ENCODE data around the gene NDUFB3. TPM values are rescaled to one million over a fixed set of nuclear protein-coding genes. Genes with fewer than 3 reads are reported as not detected.
"Not testable (repeated sequence)": the region's sequence is repeated elsewhere in the genome, so short reads cannot be mapped to it uniquely, and the experiment has no call there.

Gene NDUFB3
- total RNA-seq, result 10.2 TPM

GRCh38 chr2:201071479-201072200, at the start of gene NDUFB3, which contains the start of gene HYCC2:
Gene NDUFB3 (plus strand): TSS chr2:201072001. CDS start chr2:201078883, 6,882 bp downstream.
Gene HYCC2 (minus strand): TSS chr2:201071671. CDS start chr2:201024009, 47,662 bp downstream.
- DNase-seq (ENCODE audit: low read depth in 2 of 3, low spot score in 2 of 3), result peak; percentile 91 to 96 (median 94)

DNA sequence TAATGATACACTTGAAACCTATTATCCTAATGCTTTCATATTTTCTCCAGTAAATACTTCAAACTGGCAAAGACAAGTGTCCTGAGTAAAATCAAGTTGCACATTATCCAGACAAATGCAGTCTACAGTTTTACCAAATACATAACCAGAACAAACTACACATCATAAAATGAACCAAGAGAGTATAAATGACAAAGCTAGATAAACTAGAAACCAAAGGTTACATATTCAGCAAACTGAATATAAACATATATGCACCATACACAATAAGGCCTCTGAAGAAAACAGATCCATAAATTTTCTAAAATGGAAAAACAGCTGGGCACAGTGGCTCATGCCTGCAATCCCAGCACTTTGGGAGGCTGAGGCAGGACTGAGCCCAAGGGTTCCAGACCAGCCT, 47.3 kb upstream of the NDUFB3 start:
- DNase-seq (ENCODE audit: low read depth in 2 of 3, low spot score in 2 of 3), result no peak

DNA sequence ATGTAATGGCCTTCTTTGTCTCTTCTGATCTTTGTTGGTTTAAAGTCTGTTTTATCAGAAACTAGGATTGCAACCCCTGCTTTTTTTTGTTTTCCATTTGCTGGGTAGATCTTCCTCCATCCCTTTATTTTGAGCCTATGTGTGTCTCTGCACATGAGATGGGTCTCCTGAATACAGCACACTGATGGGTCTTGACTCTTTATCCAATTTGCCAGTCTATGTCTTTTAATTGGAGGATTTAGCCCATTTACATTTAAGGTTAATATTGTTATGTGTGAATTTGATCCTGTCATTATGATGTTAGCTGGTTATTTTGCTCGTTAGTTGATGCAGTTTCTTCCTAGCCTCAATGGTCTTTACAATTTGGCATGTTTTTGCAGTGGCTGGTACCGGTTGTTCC, 37.4 kb upstream of the NDUFB3 start:
- not testable (repeated sequence) for DNase-seq (ENCODE audit: low read depth in 2 of 3, low spot score in 2 of 3)

- DNase-seq (ENCODE audit: low read depth in 2 of 3, low spot score in 2 of 3), result not testable (repeated sequence)
These were observed 33.4 kb upstream of the NDUFB3 start for GRCh38 chr2:201038361-201038760.

DNA sequence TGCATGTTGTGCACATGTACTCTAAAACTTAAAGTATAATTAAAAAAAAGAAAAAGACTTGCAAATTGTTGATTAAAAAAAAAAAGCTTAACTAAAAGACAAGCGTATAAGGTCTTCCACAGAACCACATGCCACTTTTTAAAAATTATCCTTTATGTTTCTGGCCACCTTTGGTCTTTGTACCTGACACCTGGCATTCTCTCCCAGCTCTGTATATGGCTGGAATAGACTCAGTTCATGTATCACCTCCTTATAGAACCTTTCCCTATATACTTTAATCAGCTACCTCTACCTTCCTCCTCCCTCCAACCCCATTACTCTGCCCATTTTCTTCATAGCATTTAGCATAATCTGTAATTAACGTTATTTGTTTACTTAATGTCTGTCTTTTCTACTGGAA, 32.9 kb upstream of the NDUFB3 start:
- no peak for DNase-seq (ENCODE audit: low read depth in 2 of 3, low spot score in 2 of 3)

- no peak for DNase-seq (ENCODE audit: low read depth in 2 of 3, low spot score in 2 of 3)
These were observed 30.8 kb upstream of the NDUFB3 start for GRCh38 chr2:201040867-201041628.

DNA sequence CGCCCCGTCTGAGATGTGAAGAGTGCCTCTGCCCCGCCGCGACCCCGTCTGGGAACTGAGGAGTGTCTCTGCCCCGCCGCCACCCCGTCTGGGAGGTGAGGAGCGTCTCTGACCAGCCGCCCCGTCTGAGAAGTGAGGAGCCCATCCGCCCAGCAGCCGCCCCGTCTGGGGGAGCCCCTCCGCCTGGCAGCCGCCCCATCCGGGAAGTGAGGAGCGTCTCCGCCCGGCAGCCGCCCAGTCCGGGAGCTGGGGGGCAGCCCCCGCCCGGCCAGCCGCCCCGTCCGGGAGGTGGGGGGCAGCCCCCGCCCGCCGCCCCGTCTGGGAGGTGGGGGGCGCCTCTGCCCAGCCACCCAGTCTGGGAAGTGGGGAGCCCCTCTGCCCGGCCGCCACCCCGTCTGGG, 29.4 kb upstream of the NDUFB3 start:
- not testable (repeated sequence) for DNase-seq (ENCODE audit: low read depth in 2 of 3, low spot score in 2 of 3)

GRCh38 chr2:201043050-201043449, 28.8 kb upstream of the NDUFB3 start:
- DNase-seq (ENCODE audit: low read depth in 2 of 3, low spot score in 2 of 3), result not testable (repeated sequence)

DNA sequence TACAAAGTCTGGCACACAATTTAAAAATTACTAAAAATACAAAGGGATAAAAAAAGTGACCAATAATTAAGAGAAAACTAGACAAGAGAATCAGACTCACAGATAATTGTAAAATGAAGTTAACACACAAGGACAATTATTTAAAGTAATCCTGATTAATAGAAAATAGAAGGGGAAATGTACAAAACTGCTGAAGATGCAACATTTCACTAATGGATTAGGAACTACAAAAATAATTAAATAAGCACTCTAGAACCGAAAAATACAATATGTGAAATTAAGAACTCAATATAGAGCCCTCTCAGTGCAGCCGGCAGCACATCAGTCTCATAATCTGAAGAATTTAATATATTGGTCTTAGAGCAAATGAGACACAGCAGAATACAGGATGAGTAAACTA, 24.9 kb upstream of the NDUFB3 start:
- no peak for DNase-seq (ENCODE audit: low read depth in 2 of 3, low spot score in 2 of 3)

GRCh38 chr2:201049455-201049854, 22.3 kb upstream of the NDUFB3 start:
- no peak for DNase-seq (ENCODE audit: low read depth in 2 of 3, low spot score in 2 of 3)

DNA sequence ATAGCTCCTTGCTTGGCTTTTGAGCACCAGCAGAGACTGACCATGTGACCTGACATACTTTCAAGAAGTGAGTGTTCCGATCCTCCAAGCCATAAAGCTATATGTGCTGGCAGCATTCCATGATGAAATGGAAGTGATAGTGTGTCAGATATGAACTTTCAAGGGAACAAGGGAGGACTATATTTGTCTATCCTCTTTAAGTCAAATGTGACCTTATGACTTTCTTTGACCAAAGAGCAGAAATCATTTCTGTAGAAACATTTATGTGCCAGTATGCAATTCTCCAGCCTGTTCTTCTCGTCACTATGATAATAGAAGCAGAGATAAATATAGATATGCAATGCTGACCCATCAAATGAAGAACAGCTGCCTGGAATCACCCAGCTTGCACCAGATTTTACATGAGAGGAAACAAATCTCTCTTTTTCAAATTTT, 14.7 kb upstream of the NDUFB3 start:
- no peak for DNase-seq (ENCODE audit: low read depth in 2 of 3, low spot score in 2 of 3)

- DNase-seq (ENCODE audit: low read depth in 2 of 3, low spot score in 2 of 3), result no peak
These were observed 14.0 kb upstream of the NDUFB3 start for GRCh38 chr2:201057715-201058248.

- no peak for DNase-seq (ENCODE audit: low read depth in 2 of 3, low spot score in 2 of 3)
These were observed 12.9 kb upstream of the NDUFB3 start for GRCh38 chr2:201058914-201059313.

- no peak for DNase-seq (ENCODE audit: low read depth in 2 of 3, low spot score in 2 of 3)
These were observed 11.6 kb upstream of the NDUFB3 start for GRCh38 chr2:201059961-201060755.

GRCh38 chr2:201063516-201063915, 8.3 kb upstream of the NDUFB3 start:
- not testable (repeated sequence) for DNase-seq (ENCODE audit: low read depth in 2 of 3, low spot score in 2 of 3)

DNA sequence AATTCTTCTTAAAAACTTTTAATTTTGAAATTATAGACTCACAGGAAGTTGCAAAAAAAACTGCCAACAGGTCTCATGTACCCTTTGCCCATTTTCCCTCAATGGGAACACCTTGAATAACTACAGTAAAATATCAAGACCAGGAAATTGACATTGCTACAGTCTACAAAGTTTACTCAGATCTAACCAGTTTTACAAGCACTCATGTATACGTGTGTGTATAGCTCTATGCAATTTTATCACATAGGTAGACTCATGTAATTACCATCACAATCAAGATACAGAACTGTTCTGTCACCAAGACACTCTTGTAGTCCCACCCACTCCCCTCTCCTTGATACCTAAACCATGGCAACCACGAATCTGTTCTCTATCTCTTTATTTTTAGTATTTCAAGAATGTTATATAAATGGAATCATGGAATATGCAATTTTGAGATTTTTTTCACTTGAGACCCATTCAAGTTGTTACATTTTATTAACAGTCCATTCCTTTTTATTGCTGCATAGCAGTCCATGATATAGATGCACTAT, 6.9 kb upstream of the NDUFB3 start:
- DNase-seq (ENCODE audit: low read depth in 2 of 3, low spot score in 2 of 3), result no peak

- DNase-seq (ENCODE audit: low read depth in 2 of 3, low spot score in 2 of 3), result peak in 1 of 3 donors; percentile 9
These were observed 788 bp upstream of the NDUFB3 start for GRCh38 chr2:201070948-201071478.

DNA sequence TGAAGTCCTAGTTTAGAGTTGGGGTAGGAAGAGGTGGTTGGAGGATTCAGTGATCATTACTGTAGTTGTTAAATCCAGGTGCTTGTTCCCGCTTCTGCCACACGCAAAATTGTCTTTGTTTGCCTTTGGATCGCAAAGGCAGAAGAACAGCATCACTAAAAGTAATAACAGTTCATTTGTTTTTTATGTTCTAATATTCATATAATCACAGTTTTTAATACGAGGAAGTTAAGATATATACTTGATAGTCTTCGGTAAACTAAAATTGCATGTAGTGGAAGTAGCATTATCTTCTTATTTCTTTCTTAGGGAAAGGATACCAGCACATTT, 365 bp downstream of the NDUFB3 start:
- no peak for DNase-seq (ENCODE audit: low read depth in 2 of 3, low spot score in 2 of 3)

GRCh38 chr2:201073071-201073470, 1.3 kb downstream of the NDUFB3 start:
- DNase-seq (ENCODE audit: low read depth in 2 of 3, low spot score in 2 of 3), result no peak

DNA sequence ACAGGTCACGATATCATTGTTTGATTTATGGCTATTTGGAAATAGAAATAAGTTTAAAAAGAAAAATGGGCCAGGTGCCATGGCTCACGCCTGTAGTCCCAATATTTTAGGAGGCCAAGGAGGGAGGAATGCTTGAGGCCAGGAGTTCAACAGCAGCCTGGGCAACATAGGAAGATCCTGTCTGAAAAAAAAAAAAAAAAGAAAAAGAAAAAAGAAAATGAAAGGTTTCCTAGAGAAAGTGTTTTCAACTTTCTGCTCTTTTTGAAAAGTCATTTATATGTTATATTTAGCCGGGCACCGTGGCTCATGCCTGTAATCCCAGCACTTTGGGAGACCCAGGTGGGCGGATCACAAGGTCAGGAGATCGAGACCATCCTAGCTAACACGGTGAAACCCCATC, 3.2 kb downstream of the NDUFB3 start:
- no peak for DNase-seq (ENCODE audit: low read depth in 2 of 3, low spot score in 2 of 3)

Measured in hematopoietic multipotent progenitor cell (in vitro differentiated cells).